Right kidney (tissue), 1 donor: ENCODE results near the gene DCDC1.
"Not testable (repeated sequence)": the region's sequence is repeated elsewhere in the genome, so short reads cannot be mapped to it uniquely, and the experiment has no call there.

ENCODE experiments used
- DNase-seq: peaks from one replicate; pipeline ENCODE4 v3.0.0-alpha.2; 2016

DCDC1 gene

GRCh38 chr11:30985536-30985935, 384.0 kb downstream of the DCDC1 start:
- DNase-seq: no peak

- DNase-seq: no peak
Measured at GRCh38 chr11:30984827-30985226, 384.7 kb downstream of the DCDC1 start.

- DNase-seq: no peak
Measured at GRCh38 chr11:30984442-30984816, 385.1 kb downstream of the DCDC1 start.

GRCh38 chr11:30983776-30984441, 385.6 kb downstream of the DCDC1 start:
- no peak for DNase-seq

GRCh38 chr11:30983143-30983542, 386.4 kb downstream of the DCDC1 start:
- no peak for DNase-seq

GRCh38 chr11:30967579-30967978, 402.0 kb downstream of the DCDC1 start:
- no peak for DNase-seq

- no peak for DNase-seq
Measured at GRCh38 chr11:30960387-30960992, 409.0 kb downstream of the DCDC1 start.

- no peak for DNase-seq
Measured at GRCh38 chr11:30956751-30957150, 412.8 kb downstream of the DCDC1 start.

- DNase-seq: no peak
Measured at GRCh38 chr11:30949838-30950237, 419.7 kb downstream of the DCDC1 start.

- not testable (repeated sequence) for DNase-seq
Measured at GRCh38 chr11:30947715-30948114, 421.8 kb downstream of the DCDC1 start.

- no peak for DNase-seq
Measured at GRCh38 chr11:30938810-30939209, 430.7 kb downstream of the DCDC1 start.

- no peak for DNase-seq
Measured at GRCh38 chr11:30938171-30938570, 431.4 kb downstream of the DCDC1 start.

GRCh38 chr11:30936491-30936890, 433.0 kb downstream of the DCDC1 start:
- DNase-seq: no peak

- no peak for DNase-seq
Measured at GRCh38 chr11:30935861-30936260, 433.7 kb downstream of the DCDC1 start.

- no peak for DNase-seq
Measured at GRCh38 chr11:30926130-30926529, 443.4 kb downstream of the DCDC1 start.

GRCh38 chr11:30921811-30922210, 447.7 kb downstream of the DCDC1 start:
- DNase-seq: no peak

- no peak for DNase-seq
Measured at GRCh38 chr11:30919389-30920152, 450.0 kb downstream of the DCDC1 start.

GRCh38 chr11:30917859-30918478, 451.6 kb downstream of the DCDC1 start:
- peak; percentile 27 for DNase-seq

- DNase-seq: no peak
Measured at GRCh38 chr11:30917266-30917665, 452.3 kb downstream of the DCDC1 start.

GRCh38 chr11:30916764-30917163, 452.8 kb downstream of the DCDC1 start:
- no peak for DNase-seq

- DNase-seq: peak; percentile 23
Measured at GRCh38 chr11:30914143-30914762, 455.3 kb downstream of the DCDC1 start.

GRCh38 chr11:30911247-30911646, 458.3 kb downstream of the DCDC1 start:
- DNase-seq: no peak

- no peak for DNase-seq
Measured at GRCh38 chr11:30908857-30909256, 460.7 kb downstream of the DCDC1 start.
